AG04449 (cell line): ENCODE measurements around the gene HYKK.

Source experiments
- CTCF ChIA-PET: fragments of 350-600 bp; formaldehyde crosslinking; extraction: SDS; loops from one replicate; lab custom pipeline; 2021; ENCODE audit warnings: antibody characterized with exemption; lab: Yijun Ruan, JAX
- POLR2A ChIA-PET: fragments of 400-600, 350-600 bp; formaldehyde crosslinking; extraction: SDS; loops from one replicate; lab custom pipeline; 2020; ENCODE audit warnings: antibody characterized with exemption, inconsistent platforms; lab: Yijun Ruan, JAX
- DNase-seq: peaks from one replicate; pipeline ENCODE4 v3.0.0-alpha.2; 2010; ENCODE audit warnings: low read depth, low spot score
- H3K4me3 ChIP-seq: 2 replicates; pipeline ENCODE4 v1.5.1; 2011; ENCODE audit warnings: low read depth, mild to moderate bottlenecking, control low read depth, low read length
- TF ChIP-seq, protein P1 (sequence below): IDR thresholded peaks from one replicate; pipeline ENCODE4 v1.5.1; 2011; ENCODE audit warnings: mild to moderate bottlenecking, moderate library complexity, low read length, control low read depth, inconsistent platforms; ENCODE audit not compliant: insufficient read depth; ENCODE audit errors: missing control alignments

The HYKK gene

DNA sequence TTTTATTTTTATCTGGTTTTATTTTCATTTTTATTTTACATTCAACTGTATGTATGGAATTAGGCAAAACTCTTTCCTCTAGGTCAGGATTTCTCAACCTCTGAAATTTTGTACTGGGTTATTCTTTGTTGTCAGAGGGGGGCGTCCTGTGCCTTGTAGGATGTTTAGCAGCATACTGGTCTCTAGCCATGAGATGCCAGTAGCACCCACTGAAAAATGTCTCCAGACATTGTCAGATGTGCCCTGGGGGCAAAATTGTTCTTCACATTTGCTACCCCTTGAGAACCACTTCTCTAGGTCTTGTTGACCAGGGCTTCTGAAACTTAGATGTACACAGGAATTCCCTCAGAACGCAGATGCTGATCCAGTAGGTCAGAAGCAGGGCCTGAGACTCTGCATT lies 63.3 kb downstream of the HYKK start:
- no peak overlapping the region for H3K4me3 ChIP-seq
- CTCF ChIA-PET: no interaction called here
- POLR2A ChIA-PET: no interaction called here
- no peak for DNase-seq
- TF ChIP-seq, protein P1, sequence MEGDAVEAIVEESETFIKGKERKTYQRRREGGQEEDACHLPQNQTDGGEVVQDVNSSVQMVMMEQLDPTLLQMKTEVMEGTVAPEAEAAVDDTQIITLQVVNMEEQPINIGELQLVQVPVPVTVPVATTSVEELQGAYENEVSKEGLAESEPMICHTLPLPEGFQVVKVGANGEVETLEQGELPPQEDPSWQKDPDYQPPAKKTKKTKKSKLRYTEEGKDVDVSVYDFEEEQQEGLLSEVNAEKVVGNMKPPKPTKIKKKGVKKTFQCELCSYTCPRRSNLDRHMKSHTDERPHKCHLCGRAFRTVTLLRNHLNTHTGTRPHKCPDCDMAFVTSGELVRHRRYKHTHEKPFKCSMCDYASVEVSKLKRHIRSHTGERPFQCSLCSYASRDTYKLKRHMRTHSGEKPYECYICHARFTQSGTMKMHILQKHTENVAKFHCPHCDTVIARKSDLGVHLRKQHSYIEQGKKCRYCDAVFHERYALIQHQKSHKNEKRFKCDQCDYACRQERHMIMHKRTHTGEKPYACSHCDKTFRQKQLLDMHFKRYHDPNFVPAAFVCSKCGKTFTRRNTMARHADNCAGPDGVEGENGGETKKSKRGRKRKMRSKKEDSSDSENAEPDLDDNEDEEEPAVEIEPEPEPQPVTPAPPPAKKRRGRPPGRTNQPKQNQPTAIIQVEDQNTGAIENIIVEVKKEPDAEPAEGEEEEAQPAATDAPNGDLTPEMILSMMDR: no peak

DNA sequence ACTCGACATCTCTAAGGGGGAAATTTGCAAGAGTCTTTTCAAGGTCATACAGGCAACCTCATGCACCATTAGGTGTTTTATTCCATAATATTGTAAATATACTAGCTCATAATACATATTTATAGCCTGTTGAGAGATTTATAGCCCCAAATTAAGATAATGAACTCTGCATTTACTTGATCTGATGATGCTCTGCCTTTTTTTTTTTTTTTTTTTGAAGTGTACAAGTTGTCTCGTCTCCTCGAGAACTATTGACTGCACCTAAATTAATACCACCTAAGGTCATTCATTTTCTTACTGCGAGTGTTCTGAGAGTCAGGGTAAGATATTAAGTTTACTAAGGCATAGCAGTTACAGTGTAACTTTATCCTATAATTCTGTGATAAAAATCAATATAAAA lies 64.0 kb downstream of the HYKK start:
- H3K4me3 ChIP-seq: no peak overlapping the region
- no peak for DNase-seq
- TF ChIP-seq, protein P1: no peak
- CTCF ChIA-PET: no interaction called here
- POLR2A ChIA-PET: no interaction called here

DNA sequence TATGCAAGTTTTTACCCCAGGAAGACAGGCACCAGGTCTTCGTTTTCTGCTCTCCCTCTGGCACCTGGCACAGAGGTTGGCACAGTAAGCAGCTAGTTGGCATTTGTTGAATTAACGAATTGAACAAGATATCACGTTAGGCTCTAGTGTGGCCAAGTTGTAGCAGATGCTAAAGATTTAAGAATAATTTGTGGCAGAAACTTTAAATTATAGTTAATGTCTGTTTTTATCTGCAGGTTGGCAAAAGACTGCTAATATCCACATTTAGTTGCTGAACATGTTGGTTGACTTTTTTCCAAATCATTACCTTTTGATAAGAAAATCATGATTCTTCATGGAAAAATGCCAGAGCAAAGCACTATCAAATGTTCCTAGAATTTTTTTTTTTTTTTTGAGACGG lies 66.0 kb downstream of the HYKK start:
- ChIA-PET CTCF (interaction anchor here (0.8 kb wide), 1 partner anchor 9 kb away, joined by 3 read pairs; no protein-coding TSS in a partner anchor), POLR2A (no interaction called here)
- DNase-seq: no peak
- no peak overlapping the region for H3K4me3 ChIP-seq
- TF ChIP-seq, protein P1: no peak

GRCh38 chr15:78574944-78575343 lies 67.6 kb downstream of the HYKK start:
- POLR2A ChIA-PET: no interaction called here
- TF ChIP-seq, protein P1: no peak
- H3K4me3 ChIP-seq: no peak overlapping the region
- CTCF ChIA-PET: interaction anchor here (0.7 to 3.4 kb wide), 3 partner anchors 9 to 21 kb away, joined by 3 to 13 read pairs (median 3); partner anchors contain the start of gene CHRNA5
- no peak for DNase-seq
